Inflammatory macrophage (primary cell): Measurements from ENCODE around the gene SLC35E2B.
"Not testable (repeated sequence)": the region's sequence is repeated elsewhere in the genome, so short reads cannot be mapped to it uniquely, and the experiment has no call there.

Source experiments
- DNase-seq, 2 donors: peaks; one replicate each; pipeline ENCODE4 v3.0.0-alpha.2; 2020 to 2022
- total RNA-seq, 18 experiments: gene quantifications; one replicate each; lab custom pipeline; 2026; ENCODE audit warnings: mixed read lengths in 6 of 18, inconsistent platforms in 2 of 18; lab: John Stamatoyannopoulos, UW

Gene SLC35E2B
- total RNA-seq = 6.7 to 37.4 (median 16.5) reads per million in 18 experiments

DNA sequence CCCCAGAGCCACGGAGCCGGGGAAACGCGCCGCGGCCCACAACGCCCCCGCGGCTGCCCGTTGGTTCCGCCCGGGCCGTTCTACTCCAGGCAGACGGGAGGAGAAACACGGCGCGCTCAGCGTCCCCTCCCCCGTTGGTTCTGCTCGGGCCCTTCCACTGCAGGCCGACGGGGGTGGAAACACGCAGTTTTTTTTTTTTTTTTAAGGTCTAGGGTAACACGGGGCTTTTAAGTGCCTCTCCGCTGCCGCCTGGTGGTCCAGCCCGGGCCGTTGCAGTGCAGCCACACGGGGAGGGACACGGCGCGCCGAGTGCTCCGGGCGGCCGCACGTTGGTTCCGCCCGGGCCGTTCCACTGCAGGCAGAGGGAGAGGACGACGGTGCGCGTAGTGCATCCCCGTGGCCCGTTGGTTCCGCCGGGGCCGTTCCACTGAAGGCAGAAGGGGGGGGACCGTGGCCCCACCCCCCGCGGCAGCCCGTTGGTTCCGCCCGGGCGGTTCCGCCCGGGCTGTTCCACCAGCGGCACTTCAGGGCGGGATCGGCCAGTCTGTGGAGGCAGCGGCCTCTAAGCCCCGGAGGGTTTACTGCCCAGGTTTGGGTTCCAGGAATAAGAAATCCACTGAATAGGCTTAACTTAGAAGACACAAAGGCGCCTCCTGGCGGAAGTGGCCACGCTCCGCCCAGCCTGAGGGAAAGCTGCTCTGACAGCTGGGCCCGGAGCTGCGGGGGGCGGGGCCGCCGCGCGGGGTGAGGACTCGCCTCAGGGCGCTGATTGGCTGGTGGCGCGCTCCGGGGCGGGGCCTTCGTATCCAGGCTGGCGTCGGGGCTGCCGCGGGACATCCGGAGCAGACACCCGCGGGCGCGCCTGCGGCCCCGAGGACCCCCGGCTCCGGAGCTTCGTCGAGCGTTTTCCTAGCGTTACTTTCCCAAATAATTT lies at the start of gene SLC35E2B:
Gene SLC35E2B (minus strand): TSS at position 82 of the 934 bp plus-strand sequence. CDS start 16,096 bp downstream, outside the sequence.
- peak; percentile 87 to 88 for DNase-seq

DNA sequence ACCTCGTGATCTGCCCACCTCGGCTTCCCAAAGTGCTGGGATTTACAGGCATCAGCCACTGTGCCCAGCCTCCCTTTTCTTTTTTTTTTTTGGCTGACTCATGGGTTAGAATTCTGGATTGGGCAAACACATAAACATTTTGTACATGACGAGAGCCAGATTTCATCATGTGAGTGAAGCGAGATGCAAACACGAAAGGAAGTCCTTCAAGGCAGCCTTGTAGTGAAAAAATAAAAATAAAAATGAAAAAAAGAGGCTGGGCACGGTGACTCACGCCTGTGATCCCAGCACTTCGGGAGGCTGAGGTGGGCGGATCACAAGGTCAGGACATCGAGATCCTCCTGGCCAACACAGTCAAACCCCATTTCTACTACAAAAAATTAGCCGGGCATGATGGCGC lies 48.4 kb upstream of the SLC35E2B start:
- DNase-seq = peak; percentile 90 to 93

DNA sequence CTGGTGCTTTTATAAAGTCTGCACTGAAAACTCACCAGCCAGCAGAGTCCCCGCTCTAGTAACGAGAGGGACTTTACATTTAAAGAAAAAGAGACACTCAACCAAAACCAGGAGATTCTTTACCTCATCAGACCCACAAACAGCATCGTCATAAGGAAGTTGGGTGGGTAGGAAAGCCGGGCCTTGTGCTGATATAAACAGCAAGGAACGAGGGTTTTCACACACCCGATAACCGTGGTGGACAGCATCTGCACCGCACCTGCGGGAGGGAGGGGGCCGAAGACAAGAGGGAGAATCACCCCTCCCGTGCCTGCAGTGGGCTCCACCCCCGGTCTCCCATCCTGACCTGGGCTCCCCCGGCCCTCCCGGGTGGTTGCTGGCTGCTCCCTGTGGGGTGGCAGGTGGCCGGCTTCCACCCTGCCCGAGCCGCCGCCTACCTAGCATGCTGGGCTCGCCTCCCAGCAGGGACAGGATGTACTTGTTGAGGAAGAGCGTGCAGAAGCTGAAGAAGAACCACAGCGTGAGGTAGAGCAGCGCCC lies 46.3 kb upstream of the SLC35E2B start:
- not testable (repeated sequence) for DNase-seq

DNA sequence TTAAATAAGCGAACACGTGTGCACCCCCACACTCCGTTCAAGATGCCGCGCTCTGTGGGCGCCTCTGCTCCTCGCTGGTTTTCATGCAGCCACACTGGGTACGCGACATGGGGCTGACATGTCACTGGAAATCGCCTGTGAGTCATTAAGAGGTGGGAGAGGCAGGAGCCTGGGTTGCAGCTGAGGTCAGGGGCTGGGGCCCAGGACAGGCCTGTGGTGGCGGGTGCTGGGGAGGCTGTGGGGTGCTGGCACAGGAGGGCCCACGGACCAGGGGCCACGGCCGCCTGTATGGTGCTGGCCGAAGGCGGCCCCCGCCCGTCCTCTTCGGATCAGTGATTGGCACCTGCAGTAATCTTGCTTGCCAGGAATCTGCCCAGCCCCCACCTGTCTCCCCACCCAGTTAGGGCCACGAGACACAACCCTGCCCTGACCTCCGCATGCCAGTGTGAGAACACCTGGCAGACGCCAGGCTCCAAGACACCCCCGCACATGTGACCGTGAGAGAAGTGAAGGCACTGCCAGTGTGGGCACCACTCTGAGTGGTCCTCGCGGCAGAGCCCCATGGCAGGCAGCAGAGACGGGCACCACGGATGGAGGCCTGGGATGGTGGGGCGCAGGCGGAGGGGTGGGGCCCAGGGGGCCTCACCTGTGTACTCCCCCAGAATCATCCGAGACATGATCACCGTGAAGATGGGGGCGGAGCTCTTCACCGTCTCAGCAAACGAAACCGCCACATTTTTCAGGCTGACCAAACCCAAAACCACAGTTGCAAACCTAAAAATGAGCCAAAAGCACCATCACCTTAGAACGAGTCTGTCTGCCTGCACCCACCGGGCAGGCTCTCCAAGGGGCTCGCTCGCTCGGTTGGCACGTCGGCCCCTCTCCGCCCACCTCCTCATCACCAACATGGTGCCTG lies 45.3 kb upstream of the SLC35E2B start:
- not testable (repeated sequence) for DNase-seq

DNA sequence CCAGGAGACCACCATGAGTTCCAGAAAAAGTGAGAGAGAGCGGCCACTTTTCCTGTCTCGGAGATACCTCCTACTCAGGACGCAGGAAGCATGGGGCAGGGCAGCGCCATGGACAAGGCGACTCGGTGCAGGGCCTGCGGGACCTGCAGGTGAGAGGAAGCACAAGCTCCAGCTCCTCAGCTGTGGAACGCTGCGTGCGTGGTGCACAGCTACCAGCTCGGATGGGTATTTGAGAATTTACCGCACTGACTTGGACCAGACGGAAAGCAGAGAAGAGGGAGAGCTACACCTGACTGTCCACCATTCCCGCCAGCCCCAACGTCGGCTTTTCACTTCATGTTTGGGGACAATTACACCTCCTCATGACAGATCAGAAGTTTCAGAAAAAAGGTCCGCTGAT lies 39.8 kb upstream of the SLC35E2B start:
- no peak for DNase-seq

DNA sequence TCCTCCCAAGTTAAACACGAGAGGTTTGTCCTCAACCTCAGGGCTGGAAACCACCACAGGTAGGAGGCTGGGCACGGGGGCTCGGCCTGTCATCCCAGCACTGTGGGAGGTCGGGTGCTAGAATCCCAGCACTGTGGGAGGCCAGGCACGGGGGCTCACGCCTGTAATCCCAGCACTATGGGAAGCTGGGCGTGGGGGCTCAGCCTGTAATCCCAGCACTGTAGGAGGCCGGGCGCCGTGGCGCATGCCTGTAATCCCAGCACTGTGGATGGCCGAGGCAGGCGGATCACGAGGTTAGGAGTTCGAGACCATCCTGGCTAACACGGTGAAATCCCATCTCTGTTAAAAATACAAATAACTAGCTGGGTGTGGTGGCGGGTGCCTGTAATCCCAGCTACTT lies 38.3 kb upstream of the SLC35E2B start:
- DNase-seq = no peak

DNA sequence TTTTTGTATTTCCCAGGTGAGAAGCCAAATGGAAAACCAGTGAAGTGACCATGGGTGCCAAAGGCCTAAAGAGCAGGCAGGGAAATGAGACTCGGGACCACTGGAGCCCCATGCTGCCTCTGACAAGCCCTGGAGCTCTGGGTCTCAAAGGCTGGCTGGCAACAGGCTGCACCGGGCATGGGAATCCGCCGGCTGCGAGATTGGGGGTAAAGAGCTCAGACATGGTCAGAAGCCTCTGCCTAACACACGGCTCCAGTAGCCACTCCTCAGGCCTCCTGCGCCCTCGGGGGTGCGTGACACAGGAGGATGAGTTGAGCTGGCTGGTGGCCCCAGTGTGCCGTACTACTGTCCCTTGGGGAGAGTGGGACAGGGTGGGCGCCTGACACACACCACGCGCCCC lies 37.6 kb upstream of the SLC35E2B start:
- not testable (repeated sequence) for DNase-seq

DNA sequence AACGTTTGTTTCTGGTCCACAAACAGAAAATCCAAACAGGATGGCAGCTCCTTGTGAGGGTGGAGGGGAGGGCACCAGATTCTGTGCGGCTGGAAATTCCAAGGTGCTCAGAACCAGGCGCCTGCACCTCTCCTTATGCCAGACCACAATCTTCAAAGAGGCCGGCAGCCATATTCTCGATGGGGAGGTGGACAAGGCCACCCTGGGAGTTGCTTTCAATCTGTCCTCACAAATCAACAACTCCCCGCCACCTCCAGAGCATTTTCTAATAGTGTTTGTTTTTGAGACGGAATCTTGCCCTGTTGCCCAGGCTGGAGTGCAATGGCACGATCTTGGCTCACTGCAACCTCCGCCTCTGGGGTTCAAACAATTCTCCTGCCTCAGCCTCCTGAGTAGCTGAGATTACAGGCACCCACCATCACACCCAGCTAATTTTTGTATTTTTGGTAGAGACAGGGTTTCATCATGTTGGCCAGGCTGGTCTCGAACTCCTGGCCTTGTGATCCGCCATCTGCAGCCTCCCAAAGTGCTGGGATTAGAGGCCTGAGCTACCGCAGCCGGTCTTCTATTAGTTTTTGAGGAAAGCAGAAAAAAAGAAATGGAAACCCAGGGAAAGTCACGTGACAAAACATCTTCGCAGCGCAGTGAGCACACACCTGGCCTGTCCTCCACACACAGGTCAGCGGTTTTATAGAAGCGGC lies 36.7 kb upstream of the SLC35E2B start:
- DNase-seq = not testable (repeated sequence)

DNA sequence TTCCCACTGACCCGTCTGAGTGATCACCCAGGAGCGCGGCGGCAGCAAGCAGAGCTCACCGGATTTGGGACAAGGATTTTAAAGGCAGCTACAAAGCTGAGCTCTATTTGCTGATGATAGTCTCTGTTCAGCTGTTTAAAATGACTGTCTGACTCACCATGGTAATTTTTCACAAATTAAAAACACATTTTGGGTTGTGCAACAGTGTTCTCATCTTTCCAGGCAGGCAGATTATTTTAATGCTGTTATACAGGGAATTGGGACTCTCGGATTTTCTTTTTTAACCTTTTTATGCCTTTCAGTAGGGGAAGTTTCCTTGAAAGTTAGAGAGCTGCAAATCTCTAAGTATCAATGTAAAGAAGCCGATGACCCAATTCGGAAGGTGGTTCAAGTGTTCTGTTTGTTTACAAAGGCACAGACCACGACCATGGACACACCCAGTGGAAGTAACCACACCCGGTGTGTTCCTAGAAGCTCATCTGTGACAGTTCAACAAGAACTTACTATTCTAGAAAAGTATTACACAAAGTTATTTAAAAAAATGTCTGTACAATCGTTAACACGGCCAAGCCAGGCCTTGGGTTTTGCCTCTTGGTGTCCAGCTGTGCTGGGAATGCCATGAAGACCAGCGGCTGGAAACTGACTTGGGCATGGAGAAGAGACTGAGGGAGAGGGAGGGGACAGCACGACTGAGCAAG lies 35.9 kb upstream of the SLC35E2B start:
- DNase-seq = peak in 1 of 2 donors; percentile 29

DNA sequence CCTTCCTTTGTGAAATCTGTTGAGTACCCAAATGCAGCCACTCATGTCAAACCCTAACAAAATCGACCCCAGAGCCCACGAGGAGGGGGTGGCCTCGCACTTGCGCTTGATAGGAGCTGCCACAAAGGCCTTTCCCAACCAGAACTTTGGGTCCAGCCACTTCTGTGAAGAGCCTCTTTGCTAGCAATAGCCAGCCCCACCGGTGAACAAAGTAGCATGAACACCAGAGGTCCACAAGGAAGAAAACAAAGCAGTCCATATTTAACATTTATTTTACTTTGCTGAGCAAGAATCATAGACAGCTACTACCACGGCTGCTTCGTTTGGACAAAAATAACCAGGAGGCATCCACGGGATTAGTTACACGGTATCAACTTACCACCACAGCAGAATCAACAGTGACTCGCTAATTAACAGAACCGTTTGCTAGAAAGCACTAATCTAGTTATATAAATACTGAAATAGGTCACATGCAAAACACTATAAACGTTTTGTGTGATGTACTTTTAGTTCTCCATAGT lies 34.6 kb upstream of the SLC35E2B start:
- not testable (repeated sequence) for DNase-seq

DNA sequence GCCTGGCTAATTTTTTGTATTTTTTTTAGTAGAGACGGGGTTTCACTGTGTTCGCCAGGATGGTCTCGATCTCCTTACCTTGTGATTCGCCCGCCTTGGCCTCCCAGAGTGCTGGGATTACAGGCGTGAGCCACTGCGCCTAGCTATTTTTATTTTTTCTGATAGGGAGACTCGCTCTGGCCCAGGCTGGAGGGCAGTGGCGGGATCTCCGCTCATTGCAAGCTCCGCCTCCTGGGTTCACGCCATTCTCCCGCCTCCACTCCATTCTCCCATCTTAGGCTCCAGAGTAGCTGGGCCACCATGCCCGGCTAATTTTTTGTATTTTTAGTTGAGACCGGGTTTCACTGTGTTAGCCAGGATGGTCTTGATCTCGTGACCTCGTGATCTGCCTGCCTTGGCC lies 33.5 kb upstream of the SLC35E2B start:
- DNase-seq = not testable (repeated sequence)

DNA sequence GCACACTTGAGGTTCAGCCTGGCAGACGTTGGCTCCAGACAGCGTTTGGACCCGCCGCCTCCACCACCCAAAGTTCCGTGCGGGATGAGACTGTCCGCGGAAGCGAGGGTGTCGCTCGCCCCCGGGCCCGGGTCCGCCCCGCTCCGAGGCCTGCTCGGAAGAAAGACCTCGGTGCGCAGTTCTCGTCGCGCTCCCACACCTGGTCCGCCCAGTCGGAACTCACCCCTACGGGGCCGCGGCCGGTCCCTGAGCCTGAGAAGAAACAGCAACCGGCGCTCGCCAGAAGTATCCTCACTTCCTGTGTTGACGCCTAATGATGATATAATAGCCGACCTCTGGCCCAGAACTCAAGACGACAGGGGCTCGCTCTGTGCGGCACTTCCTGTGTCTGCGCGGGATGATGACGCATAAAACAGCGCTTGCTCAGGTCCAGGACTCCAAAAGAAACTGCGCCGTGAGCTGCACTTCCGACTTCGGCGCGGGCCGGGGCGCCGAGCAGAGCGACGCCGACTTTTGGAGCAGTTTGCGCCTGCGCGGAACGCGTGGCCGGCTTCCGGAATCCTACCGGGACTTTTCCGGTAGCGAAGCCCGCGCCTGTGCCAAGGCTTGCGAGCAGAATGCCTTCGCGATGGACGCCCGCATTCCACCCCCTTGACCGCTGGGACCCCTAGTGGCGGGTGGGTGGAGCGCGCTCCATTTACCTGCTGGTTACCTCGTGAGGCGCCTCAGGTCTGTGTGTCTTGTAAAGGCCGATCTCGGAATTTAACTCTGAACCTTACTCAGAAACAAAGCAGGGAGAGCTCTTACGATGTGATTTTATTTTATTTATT lies 31.7 kb upstream of the SLC35E2B start, which contains the start of gene CDK11A:
Gene CDK11A (minus strand): TSS at position 323 of the 830 bp plus-strand sequence. CDS start 1,539 bp downstream, outside the sequence.
- peak; percentile 99 to 100 for DNase-seq

DNA sequence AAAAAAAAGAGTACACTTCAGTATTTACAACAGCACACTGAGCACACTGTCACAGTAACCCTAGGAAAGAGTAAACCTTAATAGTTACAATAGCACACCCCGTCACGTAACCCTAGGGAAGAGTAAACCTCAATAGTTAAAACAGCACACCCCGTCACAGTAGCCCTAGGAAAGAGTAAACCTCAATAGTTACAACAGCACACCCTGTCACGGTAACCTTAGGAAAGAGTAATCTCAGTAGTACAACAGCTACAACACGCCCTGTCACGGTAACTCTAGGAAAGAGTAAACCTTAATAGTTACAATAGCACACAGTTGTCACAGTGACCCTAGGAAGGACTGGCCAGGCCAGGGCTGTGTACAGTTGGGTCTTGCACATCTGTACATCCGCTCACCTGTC lies 28.6 kb upstream of the SLC35E2B start:
- DNase-seq = no peak

DNA sequence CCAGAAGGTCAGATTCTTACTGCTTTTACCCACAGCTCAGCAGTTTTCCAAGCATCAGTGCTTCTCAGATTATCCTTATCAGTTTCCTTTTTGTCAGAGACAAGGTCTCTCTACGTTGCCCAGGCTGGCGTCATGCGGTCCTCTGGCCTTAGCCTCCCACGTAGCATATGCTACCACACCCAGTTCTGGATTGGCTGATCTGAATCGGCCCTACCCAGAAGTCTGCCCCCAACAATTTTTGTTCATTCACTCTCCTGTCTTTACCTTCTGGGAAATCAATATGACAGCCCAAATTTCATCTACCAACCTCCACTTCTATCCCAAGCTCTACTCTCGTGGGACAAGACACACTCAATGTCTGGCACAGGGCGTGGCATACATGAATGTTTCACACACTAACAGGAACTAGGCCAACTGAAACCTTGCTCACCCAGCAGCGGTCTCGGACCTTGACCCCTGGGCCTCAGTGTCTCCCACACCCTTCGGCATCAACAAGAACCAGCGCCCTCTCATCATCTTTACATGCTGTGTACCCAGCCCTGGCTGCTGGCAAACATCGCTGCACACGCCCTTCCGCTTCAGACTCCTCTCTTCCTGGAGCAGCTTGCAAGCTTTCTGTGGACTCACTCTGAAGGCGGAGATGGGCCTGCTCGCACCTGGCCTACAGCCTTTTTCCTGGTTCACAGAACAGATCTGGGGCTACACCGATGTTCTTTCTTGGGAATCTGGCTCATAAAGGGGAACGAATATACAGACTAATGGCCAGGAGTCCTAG lies 22.7 kb upstream of the SLC35E2B start:
- not testable (repeated sequence) for DNase-seq

DNA sequence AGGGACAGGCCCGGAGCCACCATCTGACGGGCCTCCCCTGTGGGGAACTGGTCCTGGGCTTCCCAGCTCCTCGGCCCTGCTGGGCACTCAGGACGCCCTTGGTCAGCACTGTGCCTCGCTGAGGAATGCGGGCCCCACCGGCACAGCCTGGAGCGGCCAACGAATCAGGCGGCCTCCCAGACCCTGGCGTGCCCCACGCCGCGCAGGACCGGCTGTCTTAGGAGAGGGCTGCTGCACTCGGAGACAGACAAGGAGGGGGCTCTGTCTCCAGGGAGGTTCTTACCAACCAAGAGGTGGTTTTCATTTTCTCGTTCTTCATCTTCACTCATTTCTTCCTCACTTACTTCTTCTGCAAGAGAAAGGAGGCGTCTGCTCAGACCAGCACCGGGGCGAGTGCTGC lies 15.3 kb upstream of the SLC35E2B start:
- DNase-seq = not testable (repeated sequence)

DNA sequence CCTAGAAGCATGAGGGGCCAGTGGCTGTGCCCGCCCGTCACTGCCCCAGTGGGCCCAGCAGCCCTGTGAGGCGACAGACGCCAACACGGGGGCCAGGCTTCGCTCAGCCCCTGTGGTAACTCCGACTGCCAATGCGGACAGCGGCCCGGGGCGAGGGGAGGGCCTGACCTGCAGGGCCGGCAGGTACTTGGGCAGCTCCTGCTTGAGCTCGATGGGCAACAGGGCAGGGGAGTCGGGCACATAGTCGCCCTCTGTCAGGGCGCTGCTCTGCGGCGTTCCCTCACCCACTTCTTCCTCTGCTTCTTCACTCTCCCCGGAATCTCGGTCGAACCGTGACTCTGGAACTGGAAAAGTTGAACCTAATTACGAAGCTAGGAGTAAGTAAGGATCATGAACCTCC lies 14.6 kb upstream of the SLC35E2B start:
- not testable (repeated sequence) for DNase-seq

DNA sequence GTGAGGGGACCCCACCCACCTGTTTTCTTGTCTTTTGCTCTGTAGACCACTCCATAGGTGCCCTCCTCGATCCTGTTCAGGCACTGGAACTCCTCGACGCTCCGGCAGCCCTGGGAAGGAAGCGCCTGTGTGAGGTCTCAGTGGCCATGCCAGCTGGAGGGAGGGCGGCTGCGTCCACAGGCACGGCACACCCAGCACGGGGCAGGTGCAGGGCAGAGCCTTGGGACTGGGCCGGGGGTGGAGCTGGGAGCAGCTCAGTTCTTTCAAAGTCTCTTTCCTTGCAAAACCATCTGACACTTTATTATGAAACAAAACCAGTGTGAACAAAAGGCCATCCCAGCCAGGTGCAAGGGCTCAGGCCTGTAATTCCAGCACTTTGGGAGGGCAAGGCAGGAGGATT lies 13.0 kb upstream of the SLC35E2B start:
- not testable (repeated sequence) for DNase-seq

DNA sequence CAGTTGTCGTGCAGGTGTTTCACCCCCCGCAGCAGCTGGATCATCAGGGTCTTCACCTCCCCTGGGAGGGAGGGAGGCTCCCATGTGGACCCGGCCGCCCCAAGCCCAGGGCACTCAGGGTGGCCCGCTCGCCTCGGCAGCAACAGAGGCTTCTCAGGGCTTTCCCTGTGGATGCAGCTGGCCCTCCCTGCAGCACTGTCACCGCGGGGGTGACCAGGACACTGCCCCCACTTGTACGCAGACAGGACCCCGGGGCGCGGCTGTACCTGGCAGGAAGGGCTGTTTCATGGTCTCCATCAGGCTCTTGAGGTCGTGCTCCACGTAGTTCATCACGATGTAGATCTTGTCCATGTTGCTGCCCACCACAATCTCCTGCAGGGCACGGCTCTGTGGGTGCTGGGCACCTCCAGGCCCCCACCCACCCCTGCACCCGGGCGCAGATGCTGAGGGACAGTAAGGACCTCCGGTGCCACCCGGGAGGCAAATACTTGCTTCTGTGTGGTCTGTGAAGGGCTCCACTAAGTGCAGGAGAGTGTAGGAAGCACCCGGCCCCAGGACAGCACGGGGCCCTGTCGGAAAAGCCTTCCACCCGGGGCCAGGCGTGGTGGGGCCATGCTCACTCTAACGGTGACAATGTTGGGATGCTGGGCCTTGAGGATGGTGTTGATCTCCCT lies 11.8 kb upstream of the SLC35E2B start:
- DNase-seq = not testable (repeated sequence)

DNA sequence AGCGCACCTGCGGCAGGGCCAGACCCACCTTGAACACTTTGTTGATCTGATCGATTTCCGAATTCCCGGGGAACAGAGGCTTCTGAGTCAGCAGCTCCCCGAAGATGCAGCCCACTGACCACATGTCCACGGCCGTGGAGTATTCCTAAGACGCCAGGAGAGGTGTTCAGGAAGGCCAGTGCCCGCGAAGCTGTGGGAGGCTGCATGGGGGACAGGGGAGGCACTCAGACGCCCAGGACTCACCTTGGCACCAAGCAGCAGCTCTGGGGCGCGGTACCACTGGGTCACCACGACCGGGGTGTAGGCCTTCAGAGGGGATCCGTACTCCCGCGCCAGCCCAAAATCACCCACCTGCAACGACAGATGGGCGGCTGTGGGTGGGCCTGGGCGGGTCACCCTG lies 11.2 kb upstream of the SLC35E2B start:
- no peak for DNase-seq
